HG03575 (cell line): ENCODE results near the gene PAN2.
"Not testable (repeated sequence)": the region's sequence is repeated elsewhere in the genome, so short reads cannot be mapped to it uniquely, and the experiment has no call there.

Experiments
- ATAC-seq: cut with Tn5 transposase; IDR thresholded peaks from one replicate; pipeline ENCODE4 v1.9.1; 2021; ENCODE audit not compliant: unreplicated experiment, insufficient number of reproducible peaks, low FRiP score; ENCODE audit errors: extremely low read depth

The PAN2 gene

GRCh38 chr12:56350662-56351061, 16.9 kb upstream of the PAN2 start:
- ATAC-seq, result no peak

DNA sequence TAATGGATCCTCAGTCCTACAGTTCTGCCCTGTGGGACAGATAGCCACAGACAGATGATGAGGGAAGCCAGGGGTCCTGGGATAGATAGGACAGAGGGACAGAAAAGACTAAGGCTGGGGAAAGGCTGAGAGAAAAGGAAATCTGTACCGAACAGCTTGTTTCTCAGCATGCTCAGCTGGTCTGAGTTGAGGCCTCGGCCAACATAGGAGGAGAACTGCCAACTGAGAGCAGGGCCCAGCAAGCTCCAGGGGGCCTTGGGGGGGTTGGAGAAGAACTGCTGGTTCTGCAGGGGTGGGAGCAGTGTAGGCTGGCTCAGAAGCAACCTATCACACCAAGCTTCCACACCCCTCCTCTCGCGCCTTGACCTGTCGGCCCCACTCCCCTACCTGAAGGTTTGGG, 15.0 kb upstream of the PAN2 start:
- no peak for ATAC-seq

DNA sequence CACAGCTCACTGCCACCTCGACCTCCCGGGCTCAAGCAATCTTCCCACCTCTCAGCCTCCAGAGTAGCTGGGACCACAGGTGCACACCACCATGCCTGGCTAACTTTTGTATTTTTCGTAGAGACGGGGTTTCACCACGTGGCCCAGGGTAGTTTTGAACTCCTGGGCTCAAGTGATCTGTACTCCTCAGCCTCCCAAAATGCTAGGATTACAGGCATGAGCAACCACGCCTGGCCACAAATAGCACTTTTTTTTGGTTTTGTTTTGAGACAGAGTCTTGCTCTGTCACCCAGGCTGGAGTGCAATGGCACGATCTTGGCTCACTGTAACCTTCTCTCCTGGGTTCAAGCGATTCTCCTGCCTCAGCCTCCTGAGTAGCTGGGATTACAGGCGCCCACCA, 13.5 kb upstream of the PAN2 start:
- ATAC-seq, result not testable (repeated sequence)

GRCh38 chr12:56346675-56347074, 12.9 kb upstream of the PAN2 start:
- no peak for ATAC-seq

DNA sequence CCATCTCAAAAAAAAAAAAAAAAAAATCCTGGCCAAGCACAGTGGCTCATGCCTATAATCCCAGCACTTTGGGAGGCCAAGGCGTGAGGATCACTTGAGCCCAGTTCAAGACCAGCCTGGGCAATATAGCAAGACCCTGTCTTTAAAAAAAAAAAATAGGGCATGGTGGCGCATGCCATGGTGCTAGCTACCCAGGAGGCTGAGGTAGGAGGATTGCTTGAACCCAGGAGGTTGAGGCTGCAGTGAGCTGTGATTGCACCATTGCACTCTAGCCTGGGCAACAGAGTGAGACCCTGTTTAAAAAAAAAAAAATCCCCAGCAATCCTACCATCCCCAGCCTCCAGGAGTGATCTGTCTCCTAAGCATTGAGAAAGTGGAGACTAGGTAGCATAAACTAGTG, 8.5 kb upstream of the PAN2 start:
- not testable (repeated sequence) for ATAC-seq

GRCh38 chr12:56341616-56342015, 7.8 kb upstream of the PAN2 start:
- no peak for ATAC-seq

GRCh38 chr12:56339158-56339422, 5.3 kb upstream of the PAN2 start:
- no peak for ATAC-seq

DNA sequence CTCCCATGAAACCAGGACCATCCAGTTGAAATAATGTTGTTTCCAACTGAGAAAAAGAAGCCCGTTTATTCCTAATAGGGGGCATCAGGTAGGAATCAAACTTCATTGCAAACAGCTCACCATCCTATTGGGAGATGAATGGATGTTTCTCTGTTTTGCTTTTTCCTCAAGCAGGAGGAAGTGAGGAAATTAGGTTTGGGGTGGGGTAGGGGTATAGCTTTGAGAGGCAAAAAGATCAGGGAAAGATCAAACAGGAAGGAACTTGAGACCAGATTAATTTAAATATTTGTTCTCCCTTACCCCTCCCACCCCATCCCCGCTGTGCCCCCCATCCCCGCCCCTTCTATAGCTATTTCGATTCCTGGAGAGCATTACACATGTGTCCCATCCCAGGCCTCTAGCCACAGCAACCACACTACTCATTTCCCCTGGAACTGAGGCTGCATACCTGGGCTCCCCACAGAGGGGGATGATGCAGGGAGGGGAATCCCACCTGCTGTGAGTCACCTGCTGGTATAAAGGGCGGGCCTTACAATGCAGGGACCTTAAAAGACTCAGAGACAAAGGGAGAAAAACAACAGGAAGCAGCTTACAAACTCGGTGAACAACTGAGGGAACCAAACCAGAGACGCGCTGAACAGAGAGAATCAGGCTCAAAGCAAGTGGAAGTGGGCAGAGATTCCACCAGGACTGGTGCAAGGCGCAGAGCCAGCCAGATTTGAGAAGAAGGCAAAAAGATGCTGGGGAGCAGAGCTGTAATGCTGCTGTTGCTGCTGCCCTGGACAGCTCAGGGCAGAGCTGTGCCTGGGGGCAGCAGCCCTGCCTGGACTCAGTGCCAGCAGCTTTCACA, 4.7 kb upstream of the PAN2 start, which contains the start of gene IL23A:
Gene IL23A, plus strand, starts transcription at position 577 of the 850 bp plus-strand sequence. Its CDS starts 161 bp downstream, at position 738.
- ATAC-seq, result no peak

- no peak for ATAC-seq
These were observed 4.0 kb upstream of the PAN2 start for GRCh38 chr12:56337753-56338251.

DNA sequence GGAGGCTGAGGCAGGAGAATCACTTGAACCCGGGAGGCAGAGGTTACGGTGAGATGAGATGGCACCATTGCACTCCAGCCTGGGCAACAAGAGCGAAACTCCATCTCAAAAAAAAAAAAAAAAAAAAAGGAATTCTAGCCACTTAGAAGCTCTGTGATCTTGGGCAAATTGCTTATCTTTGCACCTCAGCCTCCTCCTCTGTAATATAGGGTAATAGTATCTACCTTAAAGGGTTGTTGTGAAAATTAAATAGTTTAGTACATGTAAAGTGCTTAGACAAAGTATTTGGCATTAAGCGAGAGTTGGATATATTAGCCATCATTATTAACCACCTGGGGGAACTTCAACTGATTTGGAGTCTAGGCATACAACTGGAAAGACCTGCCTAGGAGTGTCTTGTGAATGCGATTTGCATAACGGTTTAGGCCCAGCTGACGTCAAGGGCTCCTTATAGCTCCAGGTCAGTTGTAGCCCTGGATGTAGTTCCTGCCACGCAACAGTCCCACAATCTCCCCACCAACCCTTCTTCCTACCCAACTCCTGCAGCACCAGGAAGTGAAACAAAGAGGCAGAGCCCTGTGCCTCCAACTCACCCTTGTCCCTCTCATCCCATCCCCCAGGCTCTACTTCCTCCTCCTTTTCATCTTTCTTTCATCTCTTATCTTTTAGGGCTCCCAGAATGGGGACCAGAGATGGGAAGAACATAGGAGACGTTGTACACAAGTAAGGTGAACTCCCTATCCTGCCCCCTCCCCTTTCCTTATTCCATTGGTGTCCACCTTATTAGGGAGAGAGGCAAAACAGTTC, 2.8 kb upstream of the PAN2 start:
- ATAC-seq, result no peak

DNA sequence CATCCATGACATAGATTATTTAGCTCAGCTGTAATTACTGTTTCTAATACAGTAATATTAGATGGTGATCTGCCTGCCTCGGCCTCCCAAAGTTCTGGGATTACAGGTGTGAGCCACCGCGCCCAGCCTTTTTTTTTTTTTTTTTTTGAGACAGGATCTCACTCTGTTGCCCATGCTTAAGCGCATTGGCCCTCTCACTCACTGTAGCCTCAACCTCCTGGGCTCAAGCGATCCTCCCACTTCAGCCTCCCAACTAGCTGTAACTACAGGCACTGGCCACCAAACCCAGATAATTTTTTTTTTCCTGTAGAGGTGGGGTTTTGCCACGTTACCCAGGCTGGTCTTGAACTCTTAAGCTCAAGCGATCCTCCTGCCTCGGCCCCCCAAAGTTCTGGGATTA, 1.7 kb upstream of the PAN2 start:
- ATAC-seq, result not testable (repeated sequence)

DNA sequence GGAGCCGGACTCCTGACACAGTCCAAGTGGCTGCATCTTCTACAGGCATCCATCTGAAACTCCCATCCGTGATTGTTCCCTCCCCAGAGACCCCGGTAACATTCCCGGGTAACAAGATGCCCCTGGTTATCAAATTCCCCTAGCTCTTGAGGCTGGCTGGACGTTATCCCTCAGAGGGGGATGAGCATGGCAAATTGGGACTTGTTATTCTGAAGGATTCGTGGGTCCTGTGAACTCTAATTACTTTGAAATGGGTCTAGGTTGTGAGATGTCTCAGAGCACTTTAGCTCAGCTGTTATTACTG, 642 bp upstream of the PAN2 start:
- no peak for ATAC-seq

DNA sequence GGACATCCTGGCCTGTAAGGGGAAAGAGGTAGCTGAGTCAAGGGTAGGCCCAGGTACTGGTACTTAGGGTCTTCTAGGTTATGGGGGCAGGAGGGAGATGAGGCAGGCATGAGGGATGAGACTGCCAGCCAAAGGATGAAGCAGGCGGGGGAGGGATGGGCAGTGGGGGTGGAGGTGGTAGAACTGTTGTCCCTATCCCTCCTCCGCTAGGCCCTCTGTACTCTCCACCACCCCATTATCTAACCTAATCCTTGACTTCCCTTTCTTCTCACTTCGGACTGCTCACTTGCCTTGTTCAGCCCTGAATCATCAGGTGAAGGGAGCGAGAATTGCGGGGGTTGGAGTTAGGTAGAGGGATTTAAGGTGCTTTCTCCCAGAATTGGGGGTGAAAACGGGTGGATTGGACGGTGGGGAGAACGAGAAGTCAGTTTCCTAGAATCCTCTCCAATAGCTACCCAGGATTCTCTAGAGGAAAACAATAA, 562 bp downstream of the PAN2 start:
- ATAC-seq, result no peak

DNA sequence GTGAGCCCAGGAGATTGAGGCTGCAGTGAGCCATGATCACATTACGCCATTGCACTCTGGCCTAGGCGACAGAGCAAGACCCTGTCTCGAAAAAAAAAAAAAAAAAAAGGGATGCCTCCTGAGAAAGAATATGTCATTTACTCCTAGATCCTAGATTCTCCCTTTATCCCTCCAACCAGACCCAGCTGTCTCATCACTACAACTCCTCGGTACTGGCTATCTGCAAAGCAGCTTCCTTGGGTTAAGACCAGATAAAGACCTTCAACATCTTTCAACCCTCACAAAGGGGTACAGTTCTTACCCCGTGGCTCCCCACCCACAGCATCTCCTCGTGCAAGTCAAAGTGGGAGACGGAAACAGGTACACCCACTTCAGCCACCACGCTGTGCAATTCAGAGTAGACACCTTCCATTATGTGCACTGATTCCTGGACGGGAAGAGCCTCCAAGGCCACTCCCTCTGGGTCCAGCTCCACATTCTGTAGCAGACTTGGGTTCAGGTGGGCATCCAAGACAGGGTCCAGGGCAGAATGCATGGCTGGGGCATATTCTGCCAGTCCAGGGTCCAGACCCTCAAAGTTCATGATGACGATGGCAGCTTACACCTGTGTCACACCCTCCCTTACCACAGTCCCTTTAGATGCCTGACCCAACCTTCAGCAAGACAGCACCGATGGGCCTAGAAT, 1.1 kb downstream of the PAN2 start:
- ATAC-seq, result no peak

DNA sequence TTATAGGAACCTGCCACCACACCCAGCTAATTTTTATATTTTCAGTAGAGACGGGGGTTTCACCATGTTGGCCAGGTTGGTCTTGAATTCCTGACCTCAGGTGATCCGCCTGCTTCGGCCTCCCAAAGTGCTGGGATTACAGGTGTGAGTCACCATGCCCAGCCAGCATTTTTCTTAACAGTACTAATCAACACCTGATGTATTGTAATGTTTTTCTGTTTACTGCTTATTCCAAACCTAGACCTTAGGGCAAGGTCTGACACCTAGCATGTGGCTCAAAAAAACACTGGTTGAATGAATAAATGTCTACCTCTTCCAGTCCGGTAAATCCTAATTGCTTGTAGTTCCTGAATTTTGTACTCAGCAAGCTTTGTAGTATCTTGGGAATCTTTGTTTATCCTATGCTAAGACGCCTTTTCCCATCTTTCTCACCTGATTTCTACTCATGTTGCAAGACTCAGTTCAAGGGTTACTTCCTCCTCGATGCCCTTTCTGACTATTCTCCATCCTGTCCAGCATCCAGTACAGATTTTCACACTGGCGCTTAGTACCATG, 2.8 kb downstream of the PAN2 start:
- ATAC-seq, result no peak

- no peak for ATAC-seq
These were observed 7.3 kb downstream of the PAN2 start for GRCh38 chr12:56326533-56326932.

DNA sequence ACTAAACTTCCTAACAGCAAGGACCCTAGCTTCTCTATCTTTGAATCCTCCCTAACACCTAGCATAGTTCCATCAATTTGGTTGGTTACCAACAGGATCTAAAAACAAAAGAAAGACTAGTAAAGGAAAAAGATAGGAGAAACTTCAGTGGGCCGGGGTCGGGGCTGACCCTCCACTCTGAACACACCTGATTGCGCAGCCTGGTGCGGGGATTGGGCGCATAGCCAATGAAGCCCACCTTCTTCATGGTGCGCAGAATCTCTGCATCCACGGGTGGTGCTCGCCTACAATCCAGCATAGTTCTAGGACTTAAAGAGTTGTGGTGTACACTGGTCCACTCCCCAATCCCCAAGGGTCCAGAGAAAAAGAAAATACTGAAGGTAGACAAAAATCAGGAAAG, 7.7 kb downstream of the PAN2 start:
- no peak for ATAC-seq

DNA sequence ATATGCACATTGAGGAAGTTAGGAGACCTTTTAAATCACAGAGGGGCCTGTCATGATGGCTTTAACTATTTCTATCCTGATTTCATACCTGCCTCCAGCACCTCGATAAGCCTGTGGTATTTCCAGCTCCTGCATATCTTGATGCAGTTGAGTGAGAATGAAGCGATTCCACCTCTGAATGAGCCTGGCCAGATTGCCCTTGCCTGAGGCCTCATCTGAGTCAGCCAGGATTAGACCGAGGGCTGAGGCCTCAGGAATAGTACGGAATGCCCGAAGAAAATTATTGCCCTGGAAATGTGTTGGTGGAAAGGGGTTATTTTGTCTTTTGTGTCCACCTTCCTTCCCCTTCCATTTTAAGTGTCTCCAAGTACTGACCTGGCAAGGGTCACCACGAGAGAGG, 9.6 kb downstream of the PAN2 start:
- ATAC-seq, result no peak

DNA sequence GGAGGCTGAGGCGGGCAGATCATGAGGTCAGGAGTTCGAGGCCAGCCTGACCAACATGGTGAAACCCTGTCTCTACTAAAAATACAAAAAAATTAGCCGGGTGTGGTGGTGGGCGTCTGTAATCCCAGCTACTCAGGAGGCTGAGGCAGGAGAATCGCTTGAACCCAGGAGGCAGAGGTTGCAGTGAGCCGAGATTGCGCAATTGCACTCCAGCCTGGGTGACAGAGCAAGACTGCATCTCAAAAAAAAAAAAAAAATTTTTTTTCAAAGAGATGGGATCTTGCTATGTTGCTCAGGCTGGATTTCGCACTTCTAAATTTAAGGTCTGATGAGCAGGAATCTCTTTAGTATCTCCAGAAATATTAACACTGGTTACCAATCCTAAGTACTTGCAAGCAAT, 12.2 kb downstream of the PAN2 start:
- ATAC-seq, result not testable (repeated sequence)
